Muscle of arm (tissue), 12 donors: ENCODE data around the gene PCDH17. TPM values are rescaled to one million over a fixed set of nuclear protein-coding genes. Genes with fewer than 3 reads are reported as not detected.

Experiments
- DNase-seq: peaks from one replicate; pipeline ENCODE4 v3.0.0-alpha.2; 2013
- polyA plus RNA-seq, 12 donors: library from polyadenylated mRNA; unstranded; fragments of 120-200 nt; gene quantifications; one replicate each; pipeline ENCODE4 v1.2.1, GENCODE V29; 2013; ENCODE audit not compliant: insufficient read length in 12 of 12

PCDH17 gene
- polyA plus RNA-seq, 12 donors = 6.8 to 10.5 (median 8.3) TPM; not detected in 1

GRCh38 chr13:57716295-57716694 lies 84.8 kb downstream of the PCDH17 start:
- DNase-seq = no peak

- no peak for DNase-seq
Measured at GRCh38 chr13:57724486-57725272, 93.1 kb downstream of the PCDH17 start.

DNA sequence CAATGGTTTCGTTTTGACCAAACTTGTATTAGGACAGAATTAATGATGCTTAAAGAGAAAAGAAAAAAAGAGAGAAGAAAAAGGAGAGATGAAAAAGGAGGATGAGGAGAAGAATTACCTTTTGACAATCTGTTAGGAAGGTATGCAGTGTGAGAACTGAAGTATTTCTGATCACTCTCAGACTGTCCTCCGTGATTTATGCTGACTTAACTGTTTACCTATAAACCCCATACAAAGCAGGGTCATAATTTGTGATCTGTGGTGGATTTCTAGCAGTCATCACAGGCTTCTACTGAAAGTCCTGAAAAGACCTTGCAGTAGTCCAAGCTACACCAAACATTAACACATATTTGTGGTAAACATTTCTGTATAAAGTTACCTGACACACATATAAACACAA lies 93.9 kb downstream of the PCDH17 start:
- DNase-seq = no peak

- no peak for DNase-seq
Measured at GRCh38 chr13:57726981-57727380, 95.4 kb downstream of the PCDH17 start.

- DNase-seq = no peak
Measured at GRCh38 chr13:57734306-57734705, 102.8 kb downstream of the PCDH17 start.

DNA sequence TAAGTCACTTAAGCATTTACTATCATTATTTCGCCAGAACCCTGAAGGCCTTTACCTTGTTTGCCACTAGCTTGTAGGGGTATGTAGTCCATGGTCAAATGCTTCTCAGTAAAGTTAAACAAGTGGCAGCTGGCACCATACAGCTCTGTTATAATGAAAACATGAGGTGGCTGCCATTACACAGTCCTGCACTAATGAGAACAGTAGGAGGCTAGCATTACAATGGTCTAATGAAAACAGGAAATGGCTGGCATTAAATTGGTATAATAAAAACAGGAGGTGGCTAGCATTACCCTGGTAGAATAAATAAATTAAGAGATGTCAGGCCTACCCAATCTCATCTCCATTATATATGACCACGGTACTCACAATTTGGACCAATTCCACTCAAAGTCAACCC lies 107.5 kb downstream of the PCDH17 start:
- DNase-seq = no peak

DNA sequence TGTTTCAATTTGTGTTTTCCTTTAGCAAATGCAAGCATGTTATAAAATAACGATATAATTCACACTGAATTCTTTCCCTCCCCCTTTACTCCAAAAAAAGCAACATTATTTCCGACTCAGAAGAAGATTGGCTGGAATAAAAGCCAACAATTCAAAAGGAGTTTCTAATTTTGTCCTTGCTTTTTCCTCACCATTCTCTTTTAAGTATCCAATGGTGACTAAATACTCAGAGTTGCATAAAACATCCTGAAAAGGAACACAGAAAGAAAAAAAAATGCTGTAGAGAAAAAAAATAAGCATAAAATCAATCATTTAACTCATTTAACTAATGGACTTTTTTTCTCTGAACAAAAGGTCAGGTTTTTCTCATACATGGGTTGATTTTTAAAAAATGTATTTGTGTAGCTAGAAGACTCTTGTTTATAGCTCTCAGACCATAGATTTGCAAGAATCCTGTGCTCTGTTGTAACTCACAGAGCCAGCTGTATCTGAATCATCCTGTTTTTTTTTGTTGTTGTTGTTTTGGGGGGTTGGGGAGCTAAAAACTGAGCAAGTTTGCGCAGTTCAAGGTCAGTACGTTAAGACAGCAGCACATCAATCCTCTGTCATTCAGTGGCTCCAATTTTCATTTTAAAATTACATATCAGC lies 108.1 kb downstream of the PCDH17 start:
- no peak for DNase-seq

GRCh38 chr13:57740719-57741118 lies 109.2 kb downstream of the PCDH17 start:
- peak; percentile 12 for DNase-seq

DNA sequence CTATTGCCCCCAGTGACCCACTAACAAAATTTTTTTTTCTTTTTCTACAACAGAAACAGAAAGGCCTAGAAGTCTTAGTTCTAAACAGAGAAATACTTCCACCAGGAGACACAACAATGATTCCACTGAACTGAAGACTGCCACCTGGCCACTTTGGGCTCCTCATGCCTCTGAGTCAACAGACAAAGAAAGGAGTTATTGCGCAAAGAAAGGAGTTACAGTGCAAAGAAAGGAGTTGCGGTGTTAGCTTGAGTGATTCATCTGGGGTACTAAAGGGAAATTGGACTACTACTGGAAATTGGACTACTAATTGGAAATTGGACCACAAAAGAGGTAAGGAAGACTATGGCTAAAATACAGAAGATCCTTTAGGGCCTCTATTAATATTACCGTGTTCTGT lies 116.6 kb downstream of the PCDH17 start:
- DNase-seq = no peak

DNA sequence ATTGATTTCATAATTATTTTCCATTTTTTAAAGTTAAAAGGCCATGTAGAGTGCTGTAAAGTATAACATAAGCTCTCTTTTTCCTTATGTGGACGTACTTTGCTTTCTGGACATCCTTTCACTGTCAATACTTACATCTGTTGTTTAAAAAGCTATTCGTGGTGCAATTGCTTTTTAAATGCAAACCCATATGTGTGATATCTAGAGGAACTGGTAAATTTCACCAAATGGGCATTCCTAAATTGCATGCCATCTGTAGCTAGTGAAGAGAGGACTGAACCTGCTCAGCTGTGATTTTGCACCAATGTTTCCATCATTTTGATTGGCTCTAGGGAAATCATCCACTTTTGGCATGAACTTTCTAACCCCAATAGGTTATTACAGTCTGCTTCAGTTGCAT lies 129.4 kb downstream of the PCDH17 start:
- DNase-seq = no peak

GRCh38 chr13:57763689-57764088 lies 132.1 kb downstream of the PCDH17 start:
- DNase-seq = no peak
